Rectal smooth muscle tissue (tissue), 1 donor: ENCODE results near the gene HLA-DMA.
"Not testable (repeated sequence)": the region's sequence is repeated elsewhere in the genome, so short reads cannot be mapped to it uniquely, and the experiment has no call there.

ENCODE experiments used
- H3K27ac ChIP-seq: one replicate; pipeline ENCODE4 v1.7.0; 2013; ENCODE audit warnings: low read depth, low read length, inconsistent platforms
- H3K27me3 ChIP-seq: one replicate; pipeline ENCODE4 v1.7.0; 2013; ENCODE audit warnings: low read length; ENCODE audit not compliant: control insufficient read depth, insufficient read depth
- H3K36me3 ChIP-seq: one replicate; pipeline ENCODE4 v1.7.0; 2013; ENCODE audit warnings: low read length; ENCODE audit not compliant: control insufficient read depth, insufficient read depth
- H3K4me1 ChIP-seq: one replicate; pipeline ENCODE4 v1.7.0; 2013; ENCODE audit warnings: low read length; ENCODE audit not compliant: control insufficient read depth, insufficient read depth
- H3K4me3 ChIP-seq: one replicate; pipeline ENCODE4 v1.7.0; 2013; ENCODE audit warnings: low read length
- H3K9ac ChIP-seq: one replicate; pipeline ENCODE4 v1.7.0; 2013; ENCODE audit warnings: low read length

Gene HLA-DMA

DNA sequence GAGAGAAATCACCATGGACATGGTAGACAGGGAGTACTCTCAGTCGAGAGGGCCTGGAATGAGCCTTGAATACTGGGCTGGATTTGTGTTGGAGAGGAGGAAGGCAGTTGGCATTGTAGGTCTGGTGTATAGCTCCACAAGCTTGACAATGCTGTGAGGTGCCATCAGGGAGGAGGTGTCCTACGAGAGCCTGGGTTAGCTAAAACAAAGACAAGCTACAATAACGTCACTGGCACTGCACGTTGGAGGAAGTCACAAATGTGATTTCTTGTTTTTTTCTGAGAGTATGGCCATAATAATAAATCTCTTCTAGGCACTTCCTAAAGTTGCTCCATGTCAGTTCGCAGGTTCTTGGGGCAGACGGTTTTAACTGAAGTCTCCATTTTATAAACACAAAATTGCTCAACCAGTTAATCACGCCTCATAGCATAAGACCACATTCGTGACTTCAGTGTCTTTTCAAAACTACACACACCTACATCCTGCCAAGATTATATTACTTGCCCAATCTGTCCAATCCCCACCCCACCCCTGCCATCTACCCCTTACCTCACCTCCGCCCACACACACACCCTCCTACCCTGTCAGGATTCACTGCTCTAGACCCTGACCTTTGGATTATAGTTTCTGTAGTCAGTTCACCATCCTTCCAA, 7.7 kb downstream of the HLA-DMA start:
- peak overlapping the region; percentile 34 for H3K27ac ChIP-seq
- H3K4me1 ChIP-seq: no peaks in the 10 kb centered on the region
- H3K27me3 ChIP-seq: no peaks in the 10 kb centered on the region

DNA sequence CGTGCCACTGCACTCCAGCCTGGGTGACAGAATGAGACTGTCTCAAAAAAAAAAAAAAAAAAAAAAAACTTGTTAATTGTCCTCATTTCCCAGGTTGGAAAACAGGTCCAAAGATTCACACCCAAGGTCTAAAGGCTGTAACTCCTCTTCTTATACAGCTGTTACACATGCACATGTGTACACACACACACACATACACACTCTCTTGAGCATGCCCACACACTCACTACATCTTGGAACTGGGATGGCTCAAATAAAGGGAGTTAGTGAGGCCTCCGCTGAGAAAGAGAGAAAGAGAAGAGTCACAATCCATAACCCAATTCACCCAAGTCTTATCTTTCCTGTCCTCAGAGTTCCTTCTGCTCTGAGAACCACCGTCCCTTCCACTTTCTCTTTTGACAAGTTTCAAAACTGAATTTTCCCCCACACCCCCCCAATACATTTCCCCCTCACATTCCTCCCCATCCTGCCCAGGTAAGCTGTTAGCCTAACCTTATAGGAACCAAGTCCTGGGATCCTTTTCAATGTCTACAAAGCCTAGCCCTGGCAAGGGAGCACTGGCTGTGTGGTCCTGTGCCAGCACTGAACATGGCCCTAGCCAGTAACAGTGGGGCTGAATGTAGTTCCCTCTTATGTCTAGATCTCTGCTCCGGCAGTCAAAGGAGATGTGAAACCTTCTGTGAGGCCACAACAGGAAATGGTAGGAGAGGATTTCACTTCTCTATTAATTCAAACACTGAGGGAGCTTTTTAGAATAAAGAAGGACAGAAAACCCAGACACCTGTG, 8.8 kb downstream of the HLA-DMA start:
- Histone ChIP-seq H3K27ac (peak overlapping the region; percentile 26), H3K27me3 (no peaks in the 10 kb centered on the region), H3K9ac (peak overlapping the region; percentile 16), H3K36me3 (no peaks in the 10 kb centered on the region), H3K4me3 (no peak overlapping the region), H3K4me1 (no peaks in the 10 kb centered on the region)

More for the DNA sequence above, 7.7 kb downstream of the HLA-DMA start:
- no peak overlapping the region for H3K4me3 ChIP-seq
- H3K9ac ChIP-seq: no peak overlapping the region
- no peaks in the 10 kb centered on the region for H3K36me3 ChIP-seq

- not testable (repeated sequence) for H3K27me3 ChIP-seq, H3K27ac ChIP-seq, H3K36me3 ChIP-seq, H3K9ac ChIP-seq, H3K4me1 ChIP-seq, H3K4me3 ChIP-seq
Observed at GRCh38 chr6:32942555-32943123, 10.3 kb downstream of the HLA-DMA start.

- Histone ChIP-seq H3K9ac (no peak overlapping the region), H3K4me1 (no peaks in the 10 kb centered on the region)
Observed at GRCh38 chr6:32941214-32941768, 11.6 kb downstream of the HLA-DMA start.

GRCh38 chr6:32940656-32941213, 12.2 kb downstream of the HLA-DMA start, which contains the start of gene HLA-DMB:
Gene HLA-DMB, minus strand, starts transcription at chr6:32941028. Its CDS starts 221 bp downstream, at chr6:32940807.
- Histone ChIP-seq H3K27me3 (no peaks in the 10 kb centered on the region), H3K4me3 (peak within 1 kb of the TSS; percentile 64), H3K36me3 (no peaks in the 10 kb centered on the region), H3K9ac (peak within 1 kb of the TSS; percentile 64), H3K4me1 (no peaks in the 10 kb centered on the region), H3K27ac (peak within 1 kb of the TSS; percentile 16)

More at GRCh38 chr6:32941214-32941768, 11.6 kb downstream of the HLA-DMA start:
- Histone ChIP-seq H3K36me3 (no peaks in the 10 kb centered on the region), H3K27me3 (no peaks in the 10 kb centered on the region), H3K4me3 (no peak overlapping the region), H3K27ac (peak overlapping the region; percentile 16)

GRCh38 chr6:32938494-32938893, 14.4 kb downstream of the HLA-DMA start:
- H3K27ac ChIP-seq: no peak overlapping the region
- no peaks in the 10 kb centered on the region for H3K36me3 ChIP-seq
- no peak overlapping the region for H3K4me3 ChIP-seq
- no peaks in the 10 kb centered on the region for H3K27me3 ChIP-seq
- H3K9ac ChIP-seq: no peak overlapping the region
- H3K4me1 ChIP-seq: no peaks in the 10 kb centered on the region

DNA sequence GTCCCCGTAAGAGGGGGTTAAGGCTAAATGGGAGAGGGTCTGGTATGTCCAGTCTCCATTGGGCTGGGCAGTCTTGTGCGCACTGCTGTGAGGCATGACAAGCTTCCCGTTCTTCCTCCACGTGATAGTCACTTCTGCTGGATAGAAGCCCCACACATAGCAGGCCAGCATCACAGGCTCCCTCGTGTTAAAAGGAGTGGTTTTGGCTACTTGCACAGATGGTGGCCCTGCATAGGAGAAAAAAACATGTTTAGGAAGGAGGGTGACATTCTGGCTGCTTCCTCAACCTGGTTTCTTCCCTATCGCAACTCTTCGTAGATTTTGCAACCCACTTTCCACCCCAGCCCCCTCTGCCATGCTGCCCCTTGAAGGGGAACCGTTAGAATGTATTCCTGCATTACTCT, 15.7 kb downstream of the HLA-DMA start:
- H3K27ac ChIP-seq: peak overlapping the region; percentile 6
- H3K36me3 ChIP-seq: no peaks in the 10 kb centered on the region
- no peaks in the 10 kb centered on the region for H3K4me1 ChIP-seq
- H3K27me3 ChIP-seq: no peaks in the 10 kb centered on the region
- no peak overlapping the region for H3K4me3 ChIP-seq
- peak overlapping the region; percentile 17 for H3K9ac ChIP-seq

DNA sequence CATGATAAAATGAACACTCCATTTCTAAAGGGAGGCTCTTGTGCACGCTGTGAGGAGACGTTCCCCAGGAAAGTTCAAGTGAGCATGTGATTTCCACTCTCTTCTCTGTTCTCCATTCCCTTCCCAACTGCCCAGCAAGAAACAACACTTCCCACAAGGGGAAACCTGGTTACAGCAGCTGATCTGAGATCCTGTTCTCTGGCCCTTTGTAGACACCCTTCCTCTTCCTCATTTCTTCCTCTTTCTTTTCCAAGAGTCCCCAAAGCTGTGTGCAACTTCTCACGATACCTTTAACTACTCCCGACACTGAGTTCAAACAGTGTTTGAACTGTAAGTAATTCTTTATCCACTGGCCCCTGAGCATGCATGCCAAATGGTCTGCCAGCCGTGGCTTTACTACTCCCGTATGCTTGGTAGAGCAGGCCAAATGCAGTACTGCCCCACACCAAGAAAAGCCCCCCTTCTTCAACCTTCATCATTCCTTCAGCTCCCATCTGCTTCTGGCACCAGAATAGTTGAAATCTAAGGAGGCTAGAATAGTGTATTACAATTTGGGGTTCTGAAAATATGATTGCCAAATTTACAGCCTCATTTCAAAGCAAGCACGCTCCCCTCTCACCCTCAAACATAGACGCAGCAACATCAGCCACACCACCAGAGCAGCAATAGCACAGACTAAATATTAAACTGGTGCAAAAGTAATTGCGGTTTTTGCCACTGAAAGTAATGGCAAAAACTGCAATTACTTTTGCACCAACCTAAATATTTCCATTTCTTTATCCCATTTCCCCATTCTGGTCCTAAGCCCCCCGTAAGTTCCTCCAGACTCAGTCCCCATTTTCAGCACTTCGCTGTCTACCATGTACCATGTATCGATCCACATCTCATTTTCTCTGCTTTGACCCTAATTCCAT, 16.4 kb downstream of the HLA-DMA start:
- H3K27ac ChIP-seq: peak overlapping the region; percentile 6
- no peaks in the 10 kb centered on the region for H3K27me3 ChIP-seq
- no peaks in the 10 kb centered on the region for H3K4me1 ChIP-seq
- H3K4me3 ChIP-seq: no peak overlapping the region
- no peaks in the 10 kb centered on the region for H3K36me3 ChIP-seq
- peak overlapping the region; percentile 17 for H3K9ac ChIP-seq

DNA sequence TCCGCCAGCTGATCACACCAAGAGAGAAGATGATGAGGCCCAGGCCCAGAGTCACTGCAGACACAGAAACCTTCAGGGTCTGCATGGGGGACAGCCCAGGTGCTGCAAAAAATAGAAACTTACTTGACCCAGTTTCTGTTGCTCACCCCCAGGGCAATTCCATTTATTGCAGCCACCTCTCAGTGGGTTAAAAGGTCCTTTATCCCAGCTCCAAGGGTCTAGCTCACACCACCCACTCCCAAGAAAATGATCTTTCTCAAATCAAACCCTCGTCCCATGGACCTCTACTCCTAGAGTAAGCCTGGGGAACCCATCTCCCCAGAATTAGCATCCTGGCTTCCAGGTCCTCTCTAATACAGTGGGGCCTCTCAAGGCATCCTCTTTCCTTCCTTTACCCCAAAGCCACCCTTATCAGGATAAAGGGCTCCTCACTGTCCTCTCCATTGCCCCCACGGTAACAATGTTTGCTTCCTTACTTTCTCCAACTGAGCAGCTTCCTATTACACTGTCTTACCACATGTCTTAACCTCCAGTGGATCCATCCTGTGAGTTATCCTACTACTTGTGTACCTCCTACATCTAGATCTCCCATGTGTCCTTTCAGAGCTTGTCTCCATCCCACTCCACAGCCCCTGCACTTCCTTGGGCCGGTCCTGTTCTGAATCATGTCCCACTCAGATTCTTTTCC, 17.2 kb downstream of the HLA-DMA start:
- H3K27ac ChIP-seq: no peak overlapping the region
- no peak overlapping the region for H3K9ac ChIP-seq
- H3K27me3 ChIP-seq: no peaks in the 10 kb centered on the region
- H3K4me1 ChIP-seq: no peaks in the 10 kb centered on the region
- H3K4me3 ChIP-seq: no peak overlapping the region
- H3K36me3 ChIP-seq: no peaks in the 10 kb centered on the region

DNA sequence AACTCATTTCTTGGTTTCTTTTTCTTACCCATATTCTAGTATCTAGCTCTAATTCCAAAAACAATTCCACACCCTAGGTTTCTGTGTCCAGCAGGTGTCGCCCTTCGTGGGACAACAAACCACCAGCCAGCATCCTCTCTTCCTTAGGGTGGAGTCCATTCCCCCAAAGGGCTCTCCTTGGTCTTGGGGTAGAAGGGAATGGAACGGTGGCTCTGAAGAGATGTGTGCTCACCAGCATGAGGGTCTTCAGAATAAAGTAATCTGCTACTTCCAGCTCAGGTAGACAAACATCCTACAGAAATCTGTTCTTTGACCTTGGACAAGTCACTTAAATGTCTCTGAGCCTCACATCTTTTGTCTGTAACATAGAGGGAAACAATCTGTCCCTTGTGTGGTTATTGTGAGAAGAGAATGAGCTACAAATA, 19.2 kb downstream of the HLA-DMA start:
- Histone ChIP-seq H3K4me1 (no peaks in the 10 kb centered on the region), H3K9ac (no peak overlapping the region), H3K36me3 (no peaks in the 10 kb centered on the region), H3K27me3 (no peaks in the 10 kb centered on the region), H3K27ac (no peak overlapping the region), H3K4me3 (no peak overlapping the region)
